ENCODE measurements around the gene AREL1.

AREL1 gene

DNA sequence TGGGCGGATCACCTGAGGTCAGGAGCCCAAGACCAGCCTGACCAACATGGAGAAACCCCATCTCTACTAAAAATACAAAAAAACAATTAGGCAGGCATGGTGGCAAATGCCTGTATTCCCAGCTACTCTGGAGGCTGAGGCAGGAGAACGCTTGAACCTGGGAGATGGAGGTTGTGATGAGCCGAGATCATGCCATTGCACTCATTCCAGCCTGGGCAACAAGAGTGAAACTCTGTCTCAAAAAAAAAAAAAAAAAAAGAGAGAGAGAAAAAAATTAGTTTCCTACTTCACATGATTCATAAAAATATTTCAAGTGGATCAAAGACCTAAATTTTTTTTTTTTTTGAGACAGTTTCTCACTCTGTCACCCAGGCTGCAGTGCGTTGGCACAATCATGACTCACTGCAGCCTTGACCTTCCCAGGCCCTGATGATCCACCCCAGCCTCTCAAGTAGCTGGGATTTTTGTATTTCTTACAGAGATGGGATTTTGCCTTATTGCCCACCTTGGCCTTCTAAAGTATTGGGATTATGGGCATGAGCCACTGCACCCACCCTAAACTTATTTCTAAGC lies 25.0 kb upstream of the AREL1 start:
- no peak for TF ChIP-seq YY1 (IDR thresholded peaks at IDR 0.05; ENCODE audit: insufficient read depth, insufficient read length)
- TF ChIP-seq ZNF274 (IDR thresholded peaks at IDR 0.05; ENCODE audit: low read depth, low read length), result no peak
- no peak for TF ChIP-seq SUZ12 (IDR thresholded peaks at IDR 0.05; ENCODE audit: extremely low read depth, insufficient read depth, insufficient read length)

GRCh38 chr14:74735125-74735524 lies 22.2 kb upstream of the AREL1 start:
- Histone ChIP-seq H3K4me3 (ENCODE audit: insufficient read length, low read depth) (no peak overlapping the region), H3K9me3 (ENCODE audit: insufficient read depth, low read length) (no peaks in the 10 kb centered on the region), H3K27me3 (ENCODE audit: insufficient read depth, insufficient read length) (no peaks in the 10 kb centered on the region), H3K36me3 (ENCODE audit: insufficient read depth, insufficient read length, low read length) (peaks cover 44% of the 10 kb centered on the region), H3K9ac (ENCODE audit: insufficient read length, low read depth) (no peak overlapping the region), H3K4me1 (ENCODE audit: insufficient read depth, insufficient read length) (no peaks in the 10 kb centered on the region)
- DNase-seq (ENCODE audit: low read depth, low spot score), result no peak
- TF ChIP-seq SUZ12 (IDR thresholded peaks at IDR 0.05; ENCODE audit: extremely low read depth, insufficient read depth, insufficient read length) (no peak), YY1 (IDR thresholded peaks at IDR 0.05; ENCODE audit: insufficient read depth, insufficient read length) (no peak), ZNF274 (IDR thresholded peaks at IDR 0.05; ENCODE audit: low read depth, low read length) (no peak)

More for the DNA sequence above, 25.0 kb upstream of the AREL1 start:
- H3K4me3 ChIP-seq (ENCODE audit: insufficient read length, low read depth), result no peak overlapping the region
- no peaks in the 10 kb centered on the region for H3K27me3 ChIP-seq (ENCODE audit: insufficient read depth, insufficient read length)
- H3K36me3 ChIP-seq (ENCODE audit: insufficient read depth, insufficient read length, low read length), result peaks cover 37% of the 10 kb centered on the region
- no peaks in the 10 kb centered on the region for H3K4me1 ChIP-seq (ENCODE audit: insufficient read depth, insufficient read length)
- no peak overlapping the region for H3K9ac ChIP-seq (ENCODE audit: insufficient read length, low read depth)
- no peaks in the 10 kb centered on the region for H3K9me3 ChIP-seq (ENCODE audit: insufficient read depth, low read length)
- no peak for DNase-seq (ENCODE audit: low read depth, low spot score)

- Histone ChIP-seq H3K9ac (ENCODE audit: insufficient read length, low read depth) (no peak overlapping the region), H3K9me3 (ENCODE audit: insufficient read depth, low read length) (no peaks in the 10 kb centered on the region), H3K27me3 (ENCODE audit: insufficient read depth, insufficient read length) (no peaks in the 10 kb centered on the region), H3K4me1 (ENCODE audit: insufficient read depth, insufficient read length) (no peaks in the 10 kb centered on the region), H3K36me3 (ENCODE audit: insufficient read depth, insufficient read length, low read length) (peaks cover 34% of the 10 kb centered on the region), H3K4me3 (ENCODE audit: insufficient read length, low read depth) (no peak overlapping the region)
- TF ChIP-seq YY1 (IDR thresholded peaks at IDR 0.05; ENCODE audit: insufficient read depth, insufficient read length) (no peak), SUZ12 (IDR thresholded peaks at IDR 0.05; ENCODE audit: extremely low read depth, insufficient read depth, insufficient read length) (no peak), ZNF274 (IDR thresholded peaks at IDR 0.05; ENCODE audit: low read depth, low read length) (no peak)
- no peak for DNase-seq (ENCODE audit: low read depth, low spot score)
Observed at GRCh38 chr14:74733221-74733620, 20.3 kb upstream of the AREL1 start.

- H3K9me3 ChIP-seq (ENCODE audit: insufficient read depth, low read length), result no peaks in the 10 kb centered on the region
- H3K36me3 ChIP-seq (ENCODE audit: insufficient read depth, insufficient read length, low read length), result peaks cover 33% of the 10 kb centered on the region
- H3K4me1 ChIP-seq (ENCODE audit: insufficient read depth, insufficient read length), result no peaks in the 10 kb centered on the region
- TF ChIP-seq SUZ12 (IDR thresholded peaks at IDR 0.05; ENCODE audit: extremely low read depth, insufficient read depth, insufficient read length), result no peak
- TF ChIP-seq ZNF274 (IDR thresholded peaks at IDR 0.05; ENCODE audit: low read depth, low read length), result no peak
- TF ChIP-seq YY1 (IDR thresholded peaks at IDR 0.05; ENCODE audit: insufficient read depth, insufficient read length), result no peak
- no peaks in the 10 kb centered on the region for H3K27me3 ChIP-seq (ENCODE audit: insufficient read depth, insufficient read length)
- no peak overlapping the region for H3K4me3 ChIP-seq (ENCODE audit: insufficient read length, low read depth)
- no peak overlapping the region for H3K9ac ChIP-seq (ENCODE audit: insufficient read length, low read depth)
- DNase-seq (ENCODE audit: low read depth, low spot score), result no peak
Observed at GRCh38 chr14:74732387-74732786, 19.5 kb upstream of the AREL1 start.

DNA sequence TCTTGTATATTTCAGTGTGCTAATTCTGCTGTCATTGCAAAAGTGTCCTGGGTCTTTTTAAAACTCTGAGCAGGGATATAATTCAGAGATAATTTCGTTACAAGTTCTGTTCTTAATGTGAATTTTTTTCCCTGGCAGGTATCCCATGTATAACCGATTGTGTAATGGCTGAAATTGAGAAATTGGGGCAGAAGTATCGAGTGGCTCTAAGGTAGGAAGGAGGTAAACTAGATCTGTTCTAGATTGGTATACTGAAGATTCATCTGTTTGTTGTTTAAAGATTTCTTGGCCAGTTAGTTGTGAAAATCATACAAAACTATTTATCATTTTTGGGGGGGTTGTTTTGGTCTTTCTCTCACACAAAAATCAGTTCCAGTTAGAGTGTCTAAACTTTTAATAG lies 10.3 kb upstream of the AREL1 start:
- no peak for TF ChIP-seq ZNF274 (IDR thresholded peaks at IDR 0.05; ENCODE audit: low read depth, low read length)
- no peak for TF ChIP-seq SUZ12 (IDR thresholded peaks at IDR 0.05; ENCODE audit: extremely low read depth, insufficient read depth, insufficient read length)
- no peak for TF ChIP-seq YY1 (IDR thresholded peaks at IDR 0.05; ENCODE audit: insufficient read depth, insufficient read length)
- peaks cover 28% of the 10 kb centered on the region for H3K36me3 ChIP-seq (ENCODE audit: insufficient read depth, insufficient read length, low read length)
- H3K4me3 ChIP-seq (ENCODE audit: insufficient read length, low read depth), result no peak overlapping the region
- no peaks in the 10 kb centered on the region for H3K9me3 ChIP-seq (ENCODE audit: insufficient read depth, low read length)
- H3K4me1 ChIP-seq (ENCODE audit: insufficient read depth, insufficient read length), result no peaks in the 10 kb centered on the region
- H3K9ac ChIP-seq (ENCODE audit: insufficient read length, low read depth), result no peak overlapping the region
- no peaks in the 10 kb centered on the region for H3K27me3 ChIP-seq (ENCODE audit: insufficient read depth, insufficient read length)
- no peak for DNase-seq (ENCODE audit: low read depth, low spot score)

DNA sequence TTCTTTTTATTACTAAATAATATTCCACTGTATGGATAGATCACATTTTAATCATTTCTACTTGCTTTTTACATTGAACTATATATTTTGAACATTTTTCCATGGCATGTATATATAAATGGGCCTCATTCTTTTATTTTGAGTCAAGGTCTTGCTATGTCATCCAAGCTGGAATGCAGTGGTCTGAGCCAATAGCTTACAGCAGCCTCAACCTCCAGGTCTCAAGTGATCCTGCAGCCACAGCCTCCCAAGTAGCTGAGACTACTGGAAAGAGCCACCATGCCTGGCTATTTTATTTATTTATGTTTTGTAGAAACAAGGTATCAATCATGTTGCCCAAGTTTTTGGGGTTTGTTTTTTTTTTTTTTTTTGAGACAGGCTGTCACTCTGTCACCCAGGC lies 7.6 kb upstream of the AREL1 start:
- Histone ChIP-seq H3K4me3 (ENCODE audit: insufficient read length, low read depth) (no peak overlapping the region), H3K9ac (ENCODE audit: insufficient read length, low read depth) (no peak overlapping the region), H3K27me3 (ENCODE audit: insufficient read depth, insufficient read length) (no peaks in the 10 kb centered on the region), H3K9me3 (ENCODE audit: insufficient read depth, low read length) (no peaks in the 10 kb centered on the region), H3K4me1 (ENCODE audit: insufficient read depth, insufficient read length) (no peaks in the 10 kb centered on the region), H3K36me3 (ENCODE audit: insufficient read depth, insufficient read length, low read length) (peaks cover 45% of the 10 kb centered on the region)
- no peak for DNase-seq (ENCODE audit: low read depth, low spot score)
- TF ChIP-seq YY1 (IDR thresholded peaks at IDR 0.05; ENCODE audit: insufficient read depth, insufficient read length) (no peak), ZNF274 (IDR thresholded peaks at IDR 0.05; ENCODE audit: low read depth, low read length) (no peak), SUZ12 (IDR thresholded peaks at IDR 0.05; ENCODE audit: extremely low read depth, insufficient read depth, insufficient read length) (no peak)

- no peak for DNase-seq (ENCODE audit: low read depth, low spot score)
- TF ChIP-seq YY1 (IDR thresholded peaks at IDR 0.05; ENCODE audit: insufficient read depth, insufficient read length), result no peak
- Histone ChIP-seq H3K27me3 (ENCODE audit: insufficient read depth, insufficient read length) (no peaks in the 10 kb centered on the region), H3K9ac (ENCODE audit: insufficient read length, low read depth) (peak overlapping the region; percentile 63), H3K36me3 (ENCODE audit: insufficient read depth, insufficient read length, low read length) (peaks cover 26% of the 10 kb centered on the region), H3K4me1 (ENCODE audit: insufficient read depth, insufficient read length) (no peaks in the 10 kb centered on the region), H3K4me3 (ENCODE audit: insufficient read length, low read depth) (peak overlapping the region; percentile 79), H3K9me3 (ENCODE audit: insufficient read depth, low read length) (no peaks in the 10 kb centered on the region)
Observed at GRCh38 chr14:74713395-74713735, 485 bp upstream of the AREL1 start.
